Activated CD4-positive, alpha-beta T cell treated with anti-CD3 and anti-CD28 coated beads, Interleukin-2, amount 10 ng/mL, durations not matched to agents 24 days and 14 days (primary cell): Measurements from ENCODE around the gene ADGRE1. TPM values are rescaled to one million over a fixed set of nuclear protein-coding genes. Genes with fewer than 3 reads are reported as not detected.

Experiments used
- DNase-seq: peaks from one replicate; pipeline ENCODE4 v3.0.0; 2022
- H3K27ac Mint-ChIP-seq: one replicate; pipeline ENCODE4 v1.8.0; 2022; ENCODE audit warnings: mild to moderate bottlenecking, mixed read lengths
- H3K27me3 Mint-ChIP-seq: one replicate; pipeline ENCODE4 v1.8.0; 2022; ENCODE audit warnings: mixed read lengths
- H3K36me3 Mint-ChIP-seq: one replicate; pipeline ENCODE4 v1.8.0; 2022; ENCODE audit warnings: low read depth, mild to moderate bottlenecking, mixed read lengths
- H3K4me1 Mint-ChIP-seq: one replicate; pipeline ENCODE4 v1.8.0; 2021; ENCODE audit warnings: mixed read lengths
- H3K4me3 Mint-ChIP-seq: one replicate; pipeline ENCODE4 v1.8.0; 2022; ENCODE audit warnings: mild to moderate bottlenecking, moderate library complexity, mixed read lengths
- H3K9me3 Mint-ChIP-seq: one replicate; pipeline ENCODE4 v1.8.0; 2021; ENCODE audit warnings: mixed read lengths
- intact Hi-C: fragments of 100-400 bp; cut with micrococcal nuclease; formaldehyde crosslinking; loops from one replicate; pipeline ENCODE4 v1.15.1; 2023
- total RNA-seq: library from RNA; stranded (reverse); gene quantifications from 2 replicates; pipeline ENCODE4 v1.2.3, GENCODE V29; 2022

ADGRE1 gene
- total RNA-seq, 1 donor from 2014 or later = 4.3 TPM

- Mint-ChIP-seq H3K4me1 (peaks cover 49% of the 10 kb centered on the region), H3K27me3 (no peaks in the 10 kb centered on the region), H3K4me3 (peak overlapping the region; percentile 62), H3K27ac (peak overlapping the region; percentile 86), H3K36me3 (peaks cover 34% of the 10 kb centered on the region), H3K9me3 (peaks cover 46% of the 10 kb centered on the region)
- intact Hi-C loops = no loop called here
- peak; percentile 69 for DNase-seq
Measured at GRCh38 chr19:6891761-6892385, 4.5 kb downstream of the ADGRE1 start.

GRCh38 chr19:6894313-6894712 lies 6.9 kb downstream of the ADGRE1 start:
- Mint-ChIP-seq H3K9me3 (peaks cover 44% of the 10 kb centered on the region), H3K4me3 (no peak overlapping the region), H3K36me3 (peaks cover 42% of the 10 kb centered on the region), H3K27me3 (no peaks in the 10 kb centered on the region), H3K4me1 (peaks cover 31% of the 10 kb centered on the region), H3K27ac (no peak overlapping the region)
- no peak for DNase-seq
- intact Hi-C loops = no loop called here

- intact Hi-C loops = no loop called here
- Mint-ChIP-seq H3K4me3 (no peak overlapping the region), H3K4me1 (no peaks in the 10 kb centered on the region), H3K27me3 (no peaks in the 10 kb centered on the region), H3K9me3 (peaks cover 29% of the 10 kb centered on the region), H3K36me3 (peaks cover 34% of the 10 kb centered on the region), H3K27ac (no peak overlapping the region)
- DNase-seq = no peak
Measured at GRCh38 chr19:6903446-6903845, 16.1 kb downstream of the ADGRE1 start.

GRCh38 chr19:6906559-6907060 lies 19.2 kb downstream of the ADGRE1 start:
- H3K4me3 Mint-ChIP-seq = no peak overlapping the region
- no peak for DNase-seq
- peaks cover 24% of the 10 kb centered on the region for H3K36me3 Mint-ChIP-seq
- H3K9me3 Mint-ChIP-seq = peaks cover 15% of the 10 kb centered on the region
- H3K27me3 Mint-ChIP-seq = no peaks in the 10 kb centered on the region
- no peak overlapping the region for H3K27ac Mint-ChIP-seq
- intact Hi-C loops = no loop called here
- H3K4me1 Mint-ChIP-seq = no peaks in the 10 kb centered on the region

GRCh38 chr19:6911523-6911922 lies 24.1 kb downstream of the ADGRE1 start:
- Mint-ChIP-seq H3K4me1 (no peaks in the 10 kb centered on the region), H3K27ac (no peak overlapping the region), H3K4me3 (no peak overlapping the region), H3K27me3 (no peaks in the 10 kb centered on the region), H3K9me3 (peaks cover 24% of the 10 kb centered on the region), H3K36me3 (peaks cover 35% of the 10 kb centered on the region)
- no peak for DNase-seq
- intact Hi-C loops = no loop called here

GRCh38 chr19:6914321-6914720 lies 26.9 kb downstream of the ADGRE1 start:
- peaks cover 19% of the 10 kb centered on the region for H3K9me3 Mint-ChIP-seq
- H3K36me3 Mint-ChIP-seq = peaks cover 25% of the 10 kb centered on the region
- no peak overlapping the region for H3K27ac Mint-ChIP-seq
- no peak overlapping the region for H3K4me3 Mint-ChIP-seq
- H3K27me3 Mint-ChIP-seq = no peaks in the 10 kb centered on the region
- H3K4me1 Mint-ChIP-seq = no peaks in the 10 kb centered on the region
- no peak for DNase-seq
- intact Hi-C loops = no loop called here

- H3K27me3 Mint-ChIP-seq = no peaks in the 10 kb centered on the region
- no peaks in the 10 kb centered on the region for H3K4me1 Mint-ChIP-seq
- peaks cover 22% of the 10 kb centered on the region for H3K36me3 Mint-ChIP-seq
- no peak overlapping the region for H3K27ac Mint-ChIP-seq
- DNase-seq = no peak
- H3K9me3 Mint-ChIP-seq = peaks cover 15% of the 10 kb centered on the region
- H3K4me3 Mint-ChIP-seq = no peak overlapping the region
- intact Hi-C loops = no loop called here
Measured at GRCh38 chr19:6916952-6917351, 29.6 kb downstream of the ADGRE1 start.

- H3K36me3 Mint-ChIP-seq = peaks cover 20% of the 10 kb centered on the region
- H3K27ac Mint-ChIP-seq = peak overlapping the region; percentile 78
- peaks cover 7% of the 10 kb centered on the region for H3K4me1 Mint-ChIP-seq
- no peak for DNase-seq
- H3K9me3 Mint-ChIP-seq = peaks cover 9% of the 10 kb centered on the region
- no peak overlapping the region for H3K4me3 Mint-ChIP-seq
- no peaks in the 10 kb centered on the region for H3K27me3 Mint-ChIP-seq
- intact Hi-C loops = no loop called here
Measured at GRCh38 chr19:6925386-6925785, 38.0 kb downstream of the ADGRE1 start.

GRCh38 chr19:6925801-6926751 lies 38.7 kb downstream of the ADGRE1 start:
- intact Hi-C loops = loop anchor here (1.0 kb wide), 1 partner anchor 63 kb away; no protein-coding TSS in a partner anchor
- peak; percentile 85 for DNase-seq
- Mint-ChIP-seq H3K9me3 (peaks cover 9% of the 10 kb centered on the region), H3K27me3 (no peaks in the 10 kb centered on the region), H3K27ac (peak overlapping the region; percentile 78), H3K4me1 (peaks cover 7% of the 10 kb centered on the region), H3K36me3 (peaks cover 20% of the 10 kb centered on the region), H3K4me3 (peak overlapping the region; percentile 82)

- Mint-ChIP-seq H3K4me3 (no peak overlapping the region), H3K27ac (no peak overlapping the region), H3K27me3 (no peaks in the 10 kb centered on the region), H3K4me1 (peaks cover 7% of the 10 kb centered on the region), H3K9me3 (peaks cover 18% of the 10 kb centered on the region), H3K36me3 (peaks cover 30% of the 10 kb centered on the region)
- intact Hi-C loops = no loop called here
- no peak for DNase-seq
Measured at GRCh38 chr19:6930190-6930589, 42.8 kb downstream of the ADGRE1 start.

- H3K27ac Mint-ChIP-seq = no peak overlapping the region
- peaks cover 11% of the 10 kb centered on the region for H3K9me3 Mint-ChIP-seq
- no peaks in the 10 kb centered on the region for H3K27me3 Mint-ChIP-seq
- H3K36me3 Mint-ChIP-seq = peaks cover 31% of the 10 kb centered on the region
- DNase-seq = no peak
- intact Hi-C loops = no loop called here
- H3K4me1 Mint-ChIP-seq = no peaks in the 10 kb centered on the region
- no peak overlapping the region for H3K4me3 Mint-ChIP-seq
Measured at GRCh38 chr19:6935069-6935468, 47.7 kb downstream of the ADGRE1 start.

- H3K27ac Mint-ChIP-seq = no peak overlapping the region
- H3K27me3 Mint-ChIP-seq = no peaks in the 10 kb centered on the region
- H3K9me3 Mint-ChIP-seq = peaks cover 12% of the 10 kb centered on the region
- no peaks in the 10 kb centered on the region for H3K4me1 Mint-ChIP-seq
- H3K4me3 Mint-ChIP-seq = no peak overlapping the region
- intact Hi-C loops = no loop called here
- no peak for DNase-seq
- H3K36me3 Mint-ChIP-seq = peaks cover 32% of the 10 kb centered on the region
Measured at GRCh38 chr19:6935618-6936017, 48.2 kb downstream of the ADGRE1 start.

- Mint-ChIP-seq H3K4me3 (no peak overlapping the region), H3K9me3 (peaks cover 3% of the 10 kb centered on the region), H3K27me3 (no peaks in the 10 kb centered on the region), H3K27ac (peak overlapping the region; percentile 22), H3K36me3 (peaks cover 6% of the 10 kb centered on the region), H3K4me1 (peaks cover 13% of the 10 kb centered on the region)
- DNase-seq = no peak
- intact Hi-C loops = loop anchor here (10.0 kb wide), 1 partner anchor 59 kb away; no protein-coding TSS in a partner anchor
Measured at GRCh38 chr19:6945733-6946132, 58.4 kb downstream of the ADGRE1 start.

- Mint-ChIP-seq H3K27me3 (no peaks in the 10 kb centered on the region), H3K9me3 (peaks cover 3% of the 10 kb centered on the region), H3K36me3 (no peaks in the 10 kb centered on the region), H3K27ac (peak overlapping the region; percentile 61), H3K4me3 (no peak overlapping the region), H3K4me1 (peaks cover 13% of the 10 kb centered on the region)
- intact Hi-C loops = loop anchor here (10.0 kb wide), 1 partner anchor 57 kb away; no protein-coding TSS in a partner anchor
- DNase-seq = peak; percentile 86
Measured at GRCh38 chr19:6947745-6948144, 60.4 kb downstream of the ADGRE1 start.
